GM12891 (cell line): Measurements from ENCODE around the gene LAD1.

ENCODE experiments used
- POLR2A ChIP-seq: IDR thresholded peaks from 2 replicates; pipeline ENCODE4 v1.6.1; 2011; ENCODE audit warnings: low read depth, low read length, control low read depth
- POLR2AphosphoS5 ChIP-seq: IDR thresholded peaks from 2 replicates; pipeline ENCODE4 v1.6.1; 2011; ENCODE audit warnings: low read depth, low read length, control low read depth
- POU2F2 ChIP-seq: IDR thresholded peaks from 2 replicates; pipeline ENCODE4 v1.6.1; 2011; ENCODE audit warnings: low read depth, mild to moderate bottlenecking, control low read depth, low read length, moderate library complexity
- SPI1 ChIP-seq: IDR thresholded peaks from 2 replicates; pipeline ENCODE4 v1.6.1; 2011; ENCODE audit warnings: low read depth, low read length, control low read depth
- TAF1 ChIP-seq: IDR thresholded peaks from 2 replicates; pipeline ENCODE4 v1.6.1; 2011; ENCODE audit warnings: low read depth, low read length, control low read depth

DNA sequence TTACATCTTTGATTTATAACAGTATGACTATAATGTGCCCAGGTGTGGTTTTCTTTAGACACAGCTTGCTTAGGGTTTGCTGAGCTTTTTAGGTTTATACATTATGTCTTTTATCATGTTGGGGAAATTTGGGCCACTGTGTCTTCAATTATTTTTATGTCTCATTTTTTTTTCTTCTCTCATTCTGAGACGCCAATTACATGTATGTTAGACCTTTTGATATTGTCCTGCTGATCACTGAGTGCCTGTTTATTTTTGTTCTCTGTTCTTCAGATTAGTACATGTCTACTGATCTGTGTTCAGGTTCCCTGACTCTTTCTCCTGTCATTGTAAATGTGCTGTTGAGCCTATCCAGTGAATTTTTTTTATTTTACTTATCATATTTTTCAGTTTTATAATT lies 57.7 kb downstream of the LAD1 start:
- TF ChIP-seq POLR2A, result no peak
- no peak for TF ChIP-seq POU2F2
- no peak for TF ChIP-seq TAF1
- no peak for TF ChIP-seq POLR2AphosphoS5
- TF ChIP-seq SPI1, result no peak
